GM12891 (cell line): ENCODE data around the gene MERTK. TPM values are rescaled to one million over a fixed set of nuclear protein-coding genes. Genes with fewer than 3 reads are reported as not detected.
A peak's percentile ranks its signal among the peaks of the same experiment; 100 is the strongest.
"Not testable (repeated sequence)": the region's sequence is repeated elsewhere in the genome, so short reads cannot be mapped to it uniquely, and the experiment has no call there.

Experiments used
- DNase-seq: peaks from one replicate; pipeline ENCODE4 v3.0.0; 2011; ENCODE audit warnings: low spot score; ENCODE audit not compliant: insufficient read length
- FAIRE-seq: peaks from 2 replicates; lab custom pipeline; 2011; peaks lifted over from hg19 to GRCh38; lab: Jason Lieb, UNC
- PAX5 ChIP-seq: IDR thresholded peaks from 2 replicates; pipeline ENCODE4 v1.6.1; 2011; ENCODE audit warnings: low read length, moderate library complexity, mild to moderate bottlenecking; ENCODE audit not compliant: insufficient read depth, severe bottlenecking
- POLR2A ChIP-seq: IDR thresholded peaks from 2 replicates; pipeline ENCODE4 v1.6.1; 2011; ENCODE audit warnings: low read depth, low read length, control low read depth
- POLR2AphosphoS5 ChIP-seq: IDR thresholded peaks from 2 replicates; pipeline ENCODE4 v1.6.1; 2011; ENCODE audit warnings: low read depth, low read length, control low read depth
- POU2F2 ChIP-seq: IDR thresholded peaks from 2 replicates; pipeline ENCODE4 v1.6.1; 2011; ENCODE audit warnings: low read depth, mild to moderate bottlenecking, control low read depth, low read length, moderate library complexity
- SPI1 ChIP-seq: IDR thresholded peaks from 2 replicates; pipeline ENCODE4 v1.6.1; 2011; ENCODE audit warnings: low read depth, low read length, control low read depth
- TAF1 ChIP-seq: IDR thresholded peaks from 2 replicates; pipeline ENCODE4 v1.6.1; 2011; ENCODE audit warnings: low read depth, low read length, control low read depth
- polyA plus RNA-seq: library from polyadenylated mRNA; unstranded; fragments of >200 nt; gene quantifications from one replicate; pipeline ENCODE4 v1.2.1, GENCODE V29; 2012; ENCODE audit warnings: low read depth, missing spikeins, inconsistent platforms; ENCODE audit not compliant: missing spikeins

The MERTK gene
- 1.2 TPM for polyA plus RNA-seq

- DNase-seq (peak; percentile 72), FAIRE-seq (peak; percentile 73)
- TF ChIP-seq POLR2AphosphoS5 = no peak
- no peak for TF ChIP-seq POU2F2
- no peak for TF ChIP-seq SPI1
- no peak for TF ChIP-seq POLR2A
- TF ChIP-seq PAX5 = no peak
- TF ChIP-seq TAF1 = no peak
Measured at GRCh38 chr2:111897924-111898702, at the start of gene MERTK. TSS of gene MERTK (plus strand) at chr2:111898607. CDS start at chr2:111898736, 129 bp downstream.

GRCh38 chr2:111850646-111851045, 47.8 kb upstream of the MERTK start:
- not testable (repeated sequence) for DNase-seq, FAIRE-seq

DNA sequence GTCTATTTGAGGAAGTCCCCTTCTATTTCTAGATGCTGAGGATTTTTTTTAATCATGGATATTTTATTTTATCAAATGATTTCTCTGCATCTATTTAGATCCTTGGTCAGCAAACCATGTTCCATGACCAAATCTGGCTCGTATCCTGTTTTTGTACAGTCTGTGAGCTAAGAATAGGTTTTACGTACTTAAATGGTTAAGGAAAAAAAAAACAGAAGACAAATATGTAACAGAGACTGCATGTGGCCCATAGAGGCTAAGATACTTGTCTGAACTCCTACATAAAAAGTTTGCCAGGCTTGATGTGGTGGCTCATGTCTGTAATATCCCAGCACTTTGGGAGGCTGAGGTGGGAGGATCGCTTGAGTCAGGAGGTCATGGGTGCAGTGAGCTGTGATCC, 45.9 kb upstream of the MERTK start:
- DNase-seq, FAIRE-seq: not testable (repeated sequence)

DNA sequence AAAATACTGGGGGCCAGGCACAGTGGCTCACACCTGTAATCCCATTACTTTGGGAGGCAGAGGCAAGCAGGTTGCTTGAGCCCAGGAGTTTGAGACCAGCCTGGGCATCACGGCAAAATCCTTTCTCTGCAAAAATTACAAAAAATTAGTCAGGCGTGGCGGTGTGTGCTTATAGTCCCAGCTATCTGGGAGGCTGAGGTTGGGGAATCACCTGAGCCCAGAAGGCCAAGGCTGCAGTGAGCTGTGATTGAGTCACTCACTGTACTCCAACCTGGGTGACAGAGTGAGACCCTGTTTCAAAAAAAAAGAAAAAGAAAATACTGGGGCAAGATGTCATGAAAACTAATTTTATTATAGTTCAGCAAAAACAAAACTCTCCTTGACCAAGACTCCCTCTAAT, 38.4 kb upstream of the MERTK start:
- DNase-seq, FAIRE-seq: not testable (repeated sequence)

GRCh38 chr2:111865124-111865523, 33.3 kb upstream of the MERTK start:
- not testable (repeated sequence) for FAIRE-seq, DNase-seq

DNA sequence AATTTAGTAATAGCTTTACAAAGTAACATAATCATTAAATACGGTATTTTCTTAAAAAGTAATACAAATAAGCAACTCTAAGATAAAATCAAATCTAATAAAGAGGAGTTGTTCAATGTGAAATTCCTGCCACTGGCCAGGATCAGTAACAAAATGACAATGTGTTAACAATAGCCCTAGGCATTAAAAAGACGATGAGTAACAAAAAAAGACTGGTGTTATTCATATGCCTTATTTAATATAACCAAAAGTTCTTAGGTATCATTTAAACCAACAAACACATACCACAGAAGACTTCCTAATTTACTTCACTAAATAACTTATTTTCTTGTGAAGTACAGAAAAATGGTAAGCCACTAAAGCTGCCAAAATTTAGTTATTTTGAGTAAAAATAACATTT, 25.6 kb upstream of the MERTK start:
- not testable (repeated sequence) for FAIRE-seq, DNase-seq

DNA sequence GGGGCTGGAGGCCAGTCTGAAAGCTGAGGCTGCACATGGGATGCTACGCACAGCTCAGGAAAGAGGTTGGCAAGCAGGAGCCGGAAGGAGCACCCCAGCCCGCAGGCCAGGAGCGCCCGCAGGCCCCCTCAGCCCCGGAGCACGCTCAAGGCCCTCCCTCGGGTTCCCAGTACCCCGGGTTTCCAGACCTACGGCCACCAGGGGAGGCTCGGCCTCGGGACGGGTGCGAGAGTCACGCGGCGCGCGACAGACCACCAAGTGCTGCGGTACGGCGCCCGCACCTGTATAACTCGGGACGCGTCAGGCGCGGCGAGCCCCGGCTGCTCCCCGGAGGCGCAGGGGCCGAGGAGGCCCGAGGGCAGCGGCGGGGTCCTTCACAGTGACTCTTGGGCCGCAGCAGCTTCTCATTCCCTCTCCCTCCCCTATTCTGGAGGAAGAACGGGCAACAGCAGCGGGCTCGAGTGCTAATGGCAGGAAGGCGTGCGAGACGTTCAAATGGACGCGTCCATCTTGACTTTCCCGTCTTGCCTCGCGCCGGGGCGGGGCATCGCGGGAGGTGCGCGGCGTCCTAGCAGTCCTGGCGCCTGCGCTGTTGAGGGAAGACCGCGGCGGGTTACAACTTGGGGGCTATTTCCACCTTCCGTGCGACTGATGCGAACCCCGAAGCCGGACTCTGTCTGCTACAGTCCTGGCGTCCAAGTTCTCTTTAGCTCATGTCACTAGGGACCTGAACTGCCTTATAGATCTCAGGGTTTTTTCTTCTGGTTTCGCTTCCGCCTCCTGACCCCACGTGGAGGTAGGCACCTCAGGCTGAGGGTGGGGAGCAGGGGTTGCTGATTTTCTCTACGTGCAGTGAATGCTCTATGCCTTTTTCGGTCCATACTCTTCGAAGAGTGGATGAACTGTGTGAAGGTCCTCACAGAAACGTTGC, 14.5 kb upstream of the MERTK start, which contains the start of gene ANAPC1:
TSS of gene ANAPC1 (minus strand) at position 533 of the 931 bp plus-strand sequence. CDS start 3,368 bp downstream, outside the sequence.
- FAIRE-seq = peak; percentile 93
- TF ChIP-seq POLR2A = peak; percentile 87
- peak; percentile 80 for TF ChIP-seq SPI1
- peak; percentile 91 for TF ChIP-seq POLR2AphosphoS5
- peak; percentile 89 for TF ChIP-seq TAF1
- TF ChIP-seq PAX5 = no peak
- no peak for TF ChIP-seq POU2F2
- DNase-seq = peak; percentile 70

DNA sequence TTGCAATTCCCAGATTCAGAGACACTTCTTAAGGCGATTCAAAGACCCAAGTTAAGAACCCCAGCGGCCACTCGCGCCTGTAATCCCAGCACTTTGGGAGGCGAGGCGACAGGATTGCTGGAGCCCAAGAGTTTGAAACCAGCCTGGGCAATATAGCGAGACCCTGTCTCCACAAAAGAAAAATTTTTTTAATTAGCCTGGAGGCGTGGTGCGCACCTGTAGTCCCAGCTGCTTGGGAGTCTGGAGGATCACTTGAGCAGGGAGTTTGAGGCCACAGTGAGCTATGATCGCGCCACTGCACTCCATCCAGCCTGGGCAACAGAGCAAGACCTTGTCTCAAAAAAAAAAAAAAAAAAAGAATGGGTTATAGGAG, 13.8 kb upstream of the MERTK start:
- FAIRE-seq = no peak
- TF ChIP-seq POU2F2 (no peak), POLR2A (no peak), SPI1 (no peak), TAF1 (no peak), POLR2AphosphoS5 (no peak), PAX5 (no peak)
- no peak for DNase-seq

DNA sequence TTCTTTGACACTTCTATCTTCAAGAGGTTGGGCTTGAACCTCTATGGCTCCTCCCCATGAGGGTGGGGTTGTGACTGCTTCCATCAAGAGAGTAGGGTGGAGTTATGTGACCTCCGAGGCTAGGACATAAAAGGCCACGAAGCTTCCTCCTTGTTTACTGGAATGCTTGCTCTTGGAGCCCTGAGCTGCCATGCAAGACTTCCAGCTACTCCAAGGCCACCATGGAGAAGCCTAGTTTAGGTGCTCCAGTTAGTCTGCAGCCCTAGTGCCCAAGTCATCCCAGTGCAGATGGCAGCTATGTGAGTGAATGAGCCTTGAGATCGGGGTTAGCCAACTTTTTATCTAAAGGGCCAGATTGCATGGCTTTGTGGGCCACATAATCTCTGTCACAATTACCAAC, 2.4 kb upstream of the MERTK start:
- no peak for FAIRE-seq
- TF ChIP-seq POU2F2 (no peak), POLR2A (no peak), SPI1 (no peak), POLR2AphosphoS5 (no peak), PAX5 (no peak), TAF1 (no peak)
- DNase-seq = no peak

DNA sequence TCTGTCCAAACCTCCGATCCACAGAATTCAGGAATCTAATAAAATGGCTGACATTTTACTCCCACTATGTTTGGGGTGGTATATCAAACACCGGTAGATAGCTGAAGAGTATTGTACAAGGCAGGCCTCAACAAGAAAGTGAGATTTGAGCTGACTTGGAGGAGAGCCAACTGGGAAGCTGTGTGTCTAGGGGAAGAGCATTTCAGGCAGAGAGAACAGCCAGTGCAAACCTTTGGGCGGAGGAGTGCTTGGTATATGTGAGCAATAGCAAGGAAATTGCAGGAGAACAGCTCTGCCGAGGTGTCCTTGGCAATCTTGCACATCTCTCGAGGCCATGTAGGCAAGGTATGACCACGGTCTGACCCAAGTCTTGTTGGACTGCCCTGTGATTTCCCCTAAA, 1.8 kb upstream of the MERTK start:
- TF ChIP-seq TAF1 = no peak
- no peak for TF ChIP-seq POU2F2
- FAIRE-seq (no peak), DNase-seq (no peak)

- TF ChIP-seq SPI1 (no peak), POU2F2 (no peak), POLR2AphosphoS5 (no peak), POLR2A (no peak), PAX5 (no peak), TAF1 (no peak)
- FAIRE-seq (no peak), DNase-seq (no peak)
Measured at GRCh38 chr2:111897630-111897923, 830 bp upstream of the MERTK start.
